ENCODE measurements around the gene KIAA0408.

GRCh38 chr6:127452803-127453202 lies 6.4 kb downstream of the KIAA0408 start:
- TF ChIP-seq CTCF (conservative IDR thresholded peaks at IDR 0.05; ENCODE audit: low read length) (no peak), EZH2phosphoT487 (IDR thresholded peaks at IDR 0.05; ENCODE audit: borderline replicate concordance, low read depth, low read length) (no peak)

All from OCI-LY7 (cell line).